Measurements from ENCODE around the gene DENND6B. TPM values are rescaled to one million over a fixed set of nuclear protein-coding genes. Genes with fewer than 3 reads are reported as not detected.
"Not testable (repeated sequence)": the region's sequence is repeated elsewhere in the genome, so short reads cannot be mapped to it uniquely, and the experiment has no call there.

Gene DENND6B
- polyA plus RNA-seq, 4 donors: 1.9 to 4.5 (median 2.5) TPM

DNA sequence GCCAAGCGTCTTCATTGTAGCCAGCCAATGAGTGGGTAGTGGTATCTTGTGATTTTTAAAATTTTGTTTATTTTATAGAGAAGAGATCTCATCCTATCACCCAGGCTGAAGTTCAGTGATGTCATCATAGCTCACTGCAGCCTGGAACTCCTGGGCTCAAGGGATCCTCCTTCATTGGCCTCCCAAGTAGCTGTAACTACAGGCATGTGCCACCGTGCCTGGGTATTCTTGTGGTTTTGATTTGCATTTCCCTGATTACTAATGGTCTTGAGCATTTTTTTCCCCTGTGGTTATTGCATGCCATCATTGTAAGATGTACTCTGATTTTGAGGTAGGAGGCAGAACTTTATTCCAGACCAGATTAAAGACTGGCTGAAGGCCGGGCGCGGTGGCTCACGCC lies 2.4 kb upstream of the DENND6B start:
- Histone ChIP-seq H3K9me3 (ENCODE audit: control insufficient read depth in 2 of 2, insufficient read depth in 1 of 2, low read depth in 1 of 2, low read length in 1 of 2) (no peaks in the 10 kb centered on the region), H3K4me1 (ENCODE audit: control insufficient read depth in 3 of 3, insufficient read depth in 2 of 3, low read depth in 1 of 3, low read length in 2 of 3) (peaks cover 0 to 11% (median 3%) of the 10 kb centered on the region in 3 donors), H3K27me3 (ENCODE audit: control insufficient read depth in 3 of 3, insufficient read depth in 3 of 3, low read length in 3 of 3) (no peaks in the 10 kb centered on the region), H3K36me3 (ENCODE audit: control insufficient read depth in 3 of 3, insufficient read depth in 2 of 3, low read depth in 1 of 3, low read length in 3 of 3) (no peaks in the 10 kb centered on the region), H3K27ac (ENCODE audit: low read depth in 1 of 3, low read length in 2 of 3) (no peak overlapping the region), H3K4me3 (ENCODE audit: low read depth in 1 of 3, low read length in 3 of 3) (no peak overlapping the region)
- DNase-seq: no peak
- WGBS, 3 donors: 88 to 94% (median 90%) methylated on average over 6 of the region's 6 CpGs
- no peak for FAIRE-seq

DNA sequence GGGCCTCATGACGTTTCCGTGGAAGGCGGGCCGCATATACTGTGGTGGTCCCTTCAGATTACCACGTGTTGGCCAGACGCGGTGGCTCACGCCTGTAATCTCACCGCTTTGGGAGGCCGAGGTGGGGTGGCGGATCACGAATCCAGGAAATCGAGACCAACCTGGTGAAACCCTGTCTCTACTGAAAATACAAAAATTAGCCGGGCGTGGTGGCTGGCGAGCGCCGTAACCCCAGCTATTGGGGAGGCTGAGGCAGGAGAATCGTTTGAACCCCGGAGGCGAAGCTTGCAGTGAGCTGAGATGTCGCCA lies 853 bp upstream of the DENND6B start:
- Histone ChIP-seq H3K4me3 (ENCODE audit: low read depth in 1 of 3, low read length in 3 of 3) (peak overlapping the region; percentile 39 to 86 (median 84)), H3K27ac (ENCODE audit: low read depth in 1 of 3, low read length in 2 of 3) (peak overlapping the region; percentile 74 to 94 (median 82)), H3K27me3 (ENCODE audit: control insufficient read depth in 3 of 3, insufficient read depth in 3 of 3, low read length in 3 of 3) (no peaks in the 10 kb centered on the region), H3K9me3 (ENCODE audit: control insufficient read depth in 2 of 2, insufficient read depth in 1 of 2, low read depth in 1 of 2, low read length in 1 of 2) (no peaks in the 10 kb centered on the region), H3K36me3 (ENCODE audit: control insufficient read depth in 3 of 3, insufficient read depth in 2 of 3, low read depth in 1 of 3, low read length in 3 of 3) (no peaks in the 10 kb centered on the region), H3K4me1 (ENCODE audit: control insufficient read depth in 3 of 3, insufficient read depth in 2 of 3, low read depth in 1 of 3, low read length in 2 of 3) (peaks cover 0 to 11% (median 3%) of the 10 kb centered on the region in 3 donors)
- FAIRE-seq (no peak), DNase-seq (no peak)
- WGBS, 3 donors: 57 to 72% (median 60%) methylated on average over 22 of the region's 22 CpGs

DNA sequence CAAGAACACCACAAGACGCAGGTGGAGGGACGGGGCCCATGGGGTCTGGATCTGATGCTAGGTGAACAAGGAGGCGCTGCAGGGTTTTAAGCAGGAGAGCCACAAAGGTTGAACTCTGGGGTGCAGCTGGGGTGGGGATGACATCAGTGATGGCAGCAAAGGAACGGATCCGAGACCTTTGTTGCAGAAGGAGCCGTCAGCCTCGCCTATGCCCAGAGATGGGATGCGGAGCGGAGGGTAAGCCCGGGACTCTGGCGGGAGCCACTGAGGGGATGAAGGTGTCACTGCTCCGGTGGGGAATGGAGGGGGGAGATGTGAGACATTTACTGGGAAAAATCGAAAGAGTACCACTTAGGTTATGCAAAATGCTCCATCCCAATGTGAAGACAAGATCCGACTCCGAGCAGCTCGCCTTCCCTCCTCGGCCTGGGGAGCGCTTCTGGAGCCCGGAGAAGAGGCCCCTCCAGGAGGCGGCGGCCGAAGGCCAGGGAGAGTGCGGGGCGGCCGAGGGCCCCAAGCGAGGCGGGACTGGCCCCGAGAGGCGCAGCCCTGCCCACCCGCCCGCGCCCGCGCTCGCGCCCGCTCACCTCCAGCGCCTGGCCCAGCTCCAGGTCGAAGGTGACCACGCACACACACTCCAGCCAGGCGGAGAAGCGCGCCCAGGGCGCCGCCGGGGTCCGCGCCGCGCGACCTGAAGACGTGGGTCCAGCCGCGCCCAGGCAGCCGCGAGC lies 422 bp downstream of the DENND6B start:
- H3K9me3 ChIP-seq (ENCODE audit: control insufficient read depth in 2 of 2, insufficient read depth in 1 of 2, low read depth in 1 of 2, low read length in 1 of 2): no peaks in the 10 kb centered on the region
- peak overlapping the region; percentile 39 to 84 (median 47) for H3K4me3 ChIP-seq (ENCODE audit: low read depth in 1 of 3, low read length in 3 of 3)
- no peaks in the 10 kb centered on the region for H3K27me3 ChIP-seq (ENCODE audit: control insufficient read depth in 3 of 3, insufficient read depth in 3 of 3, low read length in 3 of 3)
- FAIRE-seq (no peak), DNase-seq (no peak)
- H3K4me1 ChIP-seq (ENCODE audit: control insufficient read depth in 3 of 3, insufficient read depth in 2 of 3, low read depth in 1 of 3, low read length in 2 of 3): peaks cover 0 to 11% (median 3%) of the 10 kb centered on the region in 3 donors
- 15 to 46% (median 15%) methylated on average over 15 to 56 of the region's 56 CpGs for WGBS, 3 donors
- H3K36me3 ChIP-seq (ENCODE audit: control insufficient read depth in 3 of 3, insufficient read depth in 2 of 3, low read depth in 1 of 3, low read length in 3 of 3): no peaks in the 10 kb centered on the region
- H3K27ac ChIP-seq (ENCODE audit: low read depth in 1 of 3, low read length in 2 of 3): peak overlapping the region in 1 of 3 donors; percentile 43

DNA sequence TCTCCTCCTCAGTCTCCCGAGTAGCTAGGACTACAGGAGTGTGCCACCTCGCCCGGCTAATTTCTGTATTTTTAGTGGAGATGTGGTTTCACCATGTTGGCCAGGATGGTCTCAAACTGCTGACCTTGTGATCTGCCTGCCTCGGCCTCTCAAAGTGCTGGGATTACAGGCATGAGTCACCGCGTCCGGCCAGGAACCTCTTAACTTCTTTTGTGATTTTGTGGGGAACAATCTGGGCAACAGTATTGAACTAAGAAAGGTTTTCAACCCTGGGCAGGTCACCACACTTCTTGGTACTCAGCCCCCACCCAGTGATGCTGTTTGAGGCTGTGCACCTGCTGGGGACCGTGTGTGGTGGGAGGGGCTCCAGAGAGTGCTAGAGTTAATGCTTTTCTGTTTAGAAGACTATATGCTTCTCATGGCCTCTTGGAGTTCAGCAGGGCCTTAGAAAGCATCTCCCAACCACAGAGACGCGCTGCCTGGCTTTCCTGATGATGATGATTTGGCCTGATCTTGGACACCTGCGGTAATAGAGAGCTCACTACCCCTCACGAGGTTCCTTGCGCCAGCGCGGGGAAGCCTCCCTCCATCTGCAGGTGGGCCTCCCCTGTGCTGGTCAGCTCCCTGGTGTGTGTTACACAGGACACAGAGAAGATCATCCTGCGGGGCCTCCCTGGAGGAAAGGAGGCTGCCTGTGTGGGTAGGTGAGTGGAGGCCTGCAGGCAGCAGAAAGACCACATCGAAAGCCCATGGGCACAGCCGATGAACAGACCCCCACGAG lies 1.2 kb downstream of the DENND6B start:
- H3K4me1 ChIP-seq (ENCODE audit: control insufficient read depth in 3 of 3, insufficient read depth in 2 of 3, low read depth in 1 of 3, low read length in 2 of 3): peaks cover 0 to 11% (median 3%) of the 10 kb centered on the region in 3 donors
- FAIRE-seq: no peak
- H3K9me3 ChIP-seq (ENCODE audit: control insufficient read depth in 2 of 2, insufficient read depth in 1 of 2, low read depth in 1 of 2, low read length in 1 of 2): no peaks in the 10 kb centered on the region
- DNase-seq: no peak
- H3K4me3 ChIP-seq (ENCODE audit: low read depth in 1 of 3, low read length in 3 of 3): peak overlapping the region in 1 of 3 donors; percentile 47
- no peak overlapping the region for H3K27ac ChIP-seq (ENCODE audit: low read depth in 1 of 3, low read length in 2 of 3)
- 86 to 90% (median 86%) methylated on average over 19 of the region's 19 CpGs for WGBS, 3 donors
- H3K27me3 ChIP-seq (ENCODE audit: control insufficient read depth in 3 of 3, insufficient read depth in 3 of 3, low read length in 3 of 3): no peaks in the 10 kb centered on the region
- no peaks in the 10 kb centered on the region for H3K36me3 ChIP-seq (ENCODE audit: control insufficient read depth in 3 of 3, insufficient read depth in 2 of 3, low read depth in 1 of 3, low read length in 3 of 3)

DNA sequence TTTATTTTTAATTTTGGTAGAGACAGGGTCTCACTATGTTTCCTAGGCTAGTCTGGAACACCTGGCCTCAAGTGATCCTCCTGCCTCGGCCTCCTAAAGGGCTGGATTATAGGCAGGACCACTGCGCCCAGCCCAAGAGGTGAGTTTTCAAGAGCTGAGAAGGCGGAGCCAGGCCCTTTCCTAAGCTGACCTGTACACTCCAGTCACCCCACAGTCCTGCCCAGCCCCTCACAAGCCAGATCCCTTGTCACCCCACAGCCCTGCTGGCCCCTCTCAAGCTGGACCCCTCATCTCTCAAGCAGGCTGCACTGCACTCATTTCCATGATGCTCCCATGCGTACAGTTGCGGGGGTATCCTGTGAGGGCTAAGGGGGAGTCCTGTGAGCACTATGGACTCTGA lies 2.9 kb downstream of the DENND6B start:
- H3K36me3 ChIP-seq (ENCODE audit: control insufficient read depth in 3 of 3, insufficient read depth in 2 of 3, low read depth in 1 of 3, low read length in 3 of 3): no peaks in the 10 kb centered on the region
- no peak overlapping the region for H3K4me3 ChIP-seq (ENCODE audit: low read depth in 1 of 3, low read length in 3 of 3)
- H3K27me3 ChIP-seq (ENCODE audit: control insufficient read depth in 3 of 3, insufficient read depth in 3 of 3, low read length in 3 of 3): no peaks in the 10 kb centered on the region
- 94 to 100% (median 100%) methylated on average over 5 of the region's 5 CpGs for WGBS, 3 donors
- H3K27ac ChIP-seq (ENCODE audit: low read depth in 1 of 3, low read length in 2 of 3): no peak overlapping the region
- no peaks in the 10 kb centered on the region for H3K9me3 ChIP-seq (ENCODE audit: control insufficient read depth in 2 of 2, insufficient read depth in 1 of 2, low read depth in 1 of 2, low read length in 1 of 2)
- no peak for DNase-seq
- peaks cover 0 to 11% (median 3%) of the 10 kb centered on the region in 3 donors for H3K4me1 ChIP-seq (ENCODE audit: control insufficient read depth in 3 of 3, insufficient read depth in 2 of 3, low read depth in 1 of 3, low read length in 2 of 3)
- no peak for FAIRE-seq

DNA sequence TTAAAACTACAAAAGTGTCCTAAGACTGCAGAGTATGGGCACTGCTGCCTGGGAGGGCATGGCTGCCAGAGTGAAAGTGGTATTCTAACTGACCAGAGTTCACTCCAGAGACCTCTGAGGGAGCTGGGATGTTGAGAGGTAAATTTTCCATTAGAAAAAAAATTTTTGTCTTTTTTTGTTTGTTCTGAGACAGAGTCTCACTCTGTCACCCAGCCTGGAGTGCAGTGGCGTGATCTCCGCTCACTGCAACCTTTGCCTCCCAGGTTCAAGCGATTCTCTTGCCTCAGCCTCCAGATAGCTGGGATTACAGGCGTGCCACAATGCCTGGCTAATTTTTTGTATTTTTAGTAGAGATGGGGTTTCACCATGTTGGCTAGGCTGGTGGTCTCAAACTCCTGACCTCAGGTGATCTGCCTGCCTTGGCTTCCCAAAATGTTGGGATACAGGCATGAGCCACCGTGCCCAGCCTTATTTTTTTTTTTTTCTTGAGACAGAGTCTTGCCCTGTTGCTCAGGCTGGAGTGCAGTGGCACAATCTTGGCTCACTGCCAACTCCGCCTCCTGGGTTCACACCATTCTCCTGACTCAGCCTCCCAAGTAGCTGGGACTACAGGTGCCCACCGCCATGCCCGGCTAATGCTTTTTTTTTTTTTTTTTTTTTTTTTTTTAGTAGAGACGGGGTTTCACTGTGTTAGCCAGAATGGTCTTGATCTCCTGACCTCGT lies 4.3 kb downstream of the DENND6B start:
- not testable (repeated sequence) for FAIRE-seq; H3K27ac ChIP-seq (ENCODE audit: low read depth in 1 of 3, low read length in 2 of 3)
- peak in 1 of 2 donors; percentile 50 for DNase-seq

DNA sequence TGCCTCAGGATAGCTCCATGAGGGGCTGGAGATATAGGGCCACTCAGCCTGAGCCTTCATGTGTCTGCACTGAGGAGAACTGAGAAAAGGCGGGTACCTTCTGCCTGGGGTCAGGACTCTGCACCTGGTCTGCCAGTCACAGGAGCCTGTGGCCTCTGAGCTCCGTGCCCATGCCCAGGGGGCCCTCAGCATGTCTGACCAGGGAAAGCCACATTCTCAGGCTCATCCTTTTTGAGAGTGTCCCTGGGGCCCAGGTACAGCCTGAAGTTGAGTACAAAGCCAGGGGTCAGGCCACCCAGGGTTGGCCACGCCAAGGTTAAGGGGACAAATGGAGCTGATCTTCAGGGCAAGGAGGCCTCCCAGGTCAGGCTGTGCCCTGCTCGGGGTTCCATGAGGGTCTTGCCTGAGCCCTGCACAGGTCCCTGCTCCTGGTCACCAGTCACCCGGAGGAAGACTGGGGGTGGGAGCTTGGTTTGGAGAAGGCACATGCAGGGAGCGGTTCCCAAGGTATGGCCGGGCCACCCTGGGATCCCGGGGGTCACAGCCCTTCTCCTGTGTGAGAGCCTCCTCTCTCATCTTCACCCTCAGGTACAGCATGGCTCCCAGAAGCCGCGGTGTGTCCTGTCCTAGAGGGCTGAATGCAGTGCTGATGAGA lies 6.0 kb downstream of the DENND6B start:
- no peak for DNase-seq
- Histone ChIP-seq H3K4me1 (ENCODE audit: control insufficient read depth in 3 of 3, insufficient read depth in 2 of 3, low read depth in 1 of 3, low read length in 2 of 3) (peaks cover 0 to under 1% (median 0%) of the 10 kb centered on the region in 3 donors), H3K27me3 (ENCODE audit: control insufficient read depth in 3 of 3, insufficient read depth in 3 of 3, low read length in 3 of 3) (no peaks in the 10 kb centered on the region), H3K4me3 (ENCODE audit: low read depth in 1 of 3, low read length in 3 of 3) (no peak overlapping the region), H3K36me3 (ENCODE audit: control insufficient read depth in 3 of 3, insufficient read depth in 2 of 3, low read depth in 1 of 3, low read length in 3 of 3) (no peaks in the 10 kb centered on the region), H3K27ac (ENCODE audit: low read depth in 1 of 3, low read length in 2 of 3) (no peak overlapping the region), H3K9me3 (ENCODE audit: control insufficient read depth in 2 of 2, insufficient read depth in 1 of 2, low read depth in 1 of 2, low read length in 1 of 2) (no peaks in the 10 kb centered on the region)
- 81 to 89% (median 86%) methylated on average over 10 of the region's 10 CpGs for WGBS, 3 donors
- no peak for FAIRE-seq

More for the DNA sequence above, 4.3 kb downstream of the DENND6B start:
- 46 to 79% (median 55%) methylated on average over 8 to 10 of the region's 10 CpGs for WGBS, 3 donors
- not testable (repeated sequence) for H3K4me3 ChIP-seq (ENCODE audit: low read depth in 1 of 3, low read length in 3 of 3); H3K4me1 ChIP-seq (ENCODE audit: control insufficient read depth in 3 of 3, insufficient read depth in 2 of 3, low read depth in 1 of 3, low read length in 2 of 3); H3K27me3 ChIP-seq (ENCODE audit: control insufficient read depth in 3 of 3, insufficient read depth in 3 of 3, low read length in 3 of 3); H3K9me3 ChIP-seq (ENCODE audit: control insufficient read depth in 2 of 2, insufficient read depth in 1 of 2, low read depth in 1 of 2, low read length in 1 of 2); H3K36me3 ChIP-seq (ENCODE audit: control insufficient read depth in 3 of 3, insufficient read depth in 2 of 3, low read depth in 1 of 3, low read length in 3 of 3)

DNA sequence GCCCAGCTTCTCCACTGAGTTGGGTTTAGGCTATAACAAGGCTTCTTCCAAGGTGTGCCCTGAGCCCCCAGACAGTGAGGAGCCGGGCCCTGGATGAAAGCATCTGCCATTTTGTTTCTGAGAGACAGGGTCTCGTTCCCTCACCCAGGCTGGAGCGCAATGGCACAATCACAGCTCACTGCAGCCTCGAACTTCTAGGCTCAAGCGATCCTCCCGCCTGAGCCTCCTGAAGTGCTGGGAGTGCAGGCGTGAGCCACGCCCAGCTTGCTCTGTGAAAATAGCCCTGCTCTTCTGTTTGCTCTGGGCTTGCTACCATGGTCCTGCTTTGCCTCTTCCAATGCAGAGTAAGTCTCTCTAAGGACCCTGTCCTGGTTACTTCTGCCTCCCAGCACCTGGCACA lies 6.7 kb downstream of the DENND6B start:
- 72 to 87% (median 77%) methylated on average over 8 of the region's 8 CpGs for WGBS, 3 donors

More for the DNA sequence above, 6.7 kb downstream of the DENND6B start:
- H3K27ac ChIP-seq (ENCODE audit: low read depth in 1 of 3, low read length in 2 of 3): no peak overlapping the region
- H3K4me3 ChIP-seq (ENCODE audit: low read depth in 1 of 3, low read length in 3 of 3): no peak overlapping the region
- no peaks in the 10 kb centered on the region for H3K4me1 ChIP-seq (ENCODE audit: control insufficient read depth in 3 of 3, insufficient read depth in 2 of 3, low read depth in 1 of 3, low read length in 2 of 3)
- FAIRE-seq (no peak), DNase-seq (no peak)
- no peaks in the 10 kb centered on the region for H3K9me3 ChIP-seq (ENCODE audit: control insufficient read depth in 2 of 2, insufficient read depth in 1 of 2, low read depth in 1 of 2, low read length in 1 of 2)
- no peaks in the 10 kb centered on the region for H3K36me3 ChIP-seq (ENCODE audit: control insufficient read depth in 3 of 3, insufficient read depth in 2 of 3, low read depth in 1 of 3, low read length in 3 of 3)
- no peaks in the 10 kb centered on the region for H3K27me3 ChIP-seq (ENCODE audit: control insufficient read depth in 3 of 3, insufficient read depth in 3 of 3, low read length in 3 of 3)

All from small intestine (tissue), 7 donors.